Right atrium auricular region (tissue), 2 donors: ENCODE results near the gene CHD9. TPM values are rescaled to one million over a fixed set of nuclear protein-coding genes. Genes with fewer than 3 reads are reported as not detected.
A peak's percentile ranks its signal among the peaks of the same experiment; 100 is the strongest.

Source experiments
- DNase-seq: peaks from one replicate; pipeline ENCODE4 v3.0.0-alpha.2; 2019; ENCODE audit warnings: low spot score
- H3K27ac ChIP-seq, 2 donors: fragments of 200-600 bp; sonication (generic); 1 replicate in 1 of 2; 2 replicates in 1 of 2; pipeline ENCODE4 v1.5.1; 2016 to 2019
- H3K27me3 ChIP-seq, 2 donors: fragments of 200-600 bp; sonication (generic); one replicate each; pipeline versions ENCODE4 v1.5.1 to v1.6.0; 2017 to 2019
- H3K36me3 ChIP-seq: fragments of 200-600 bp; sonication (generic); one replicate; pipeline ENCODE4 v1.5.1; 2016
- H3K4me1 ChIP-seq, 2 donors: fragments of 200-600 bp; sonication (generic); one replicate each; pipeline versions ENCODE4 v1.5.1 to v1.6.0; 2017 to 2019
- H3K4me3 ChIP-seq, 2 donors: fragments of 200-600 bp; sonication (generic); 1 replicate in 1 of 2; 2 replicates in 1 of 2; pipeline ENCODE4 v1.5.1; 2017 to 2019; ENCODE audit warnings: mild to moderate bottlenecking in 1 of 2, moderate library complexity in 1 of 2
- H3K9me3 ChIP-seq, 2 donors: fragments of 200-600 bp; sonication (generic); one replicate each; pipeline ENCODE4 v1.5.1; 2019
- CTCF ChIP-seq, 2 donors: fragments of 200-600 bp; sonication (generic); IDR thresholded peaks; one replicate each; pipeline ENCODE4 v1.5.1; 2019; ENCODE audit warnings: antibody characterized with exemption in 2 of 2
- total RNA-seq, 2 donors: library from RNA; depleted of rRNA; stranded (reverse); fragments of >200 nt; gene quantifications; one replicate each; pipeline ENCODE4 v1.1.0, GENCODE V29; 2016

Gene CHD9
- total RNA-seq, 2 donors from 2014 or later: 49.8 to 54.1 TPM

GRCh38 chr16:53282975-53283946 lies 228.5 kb downstream of the CHD9 start:
- Histone ChIP-seq H3K4me3 (no peak overlapping the region), H3K27ac (no peak overlapping the region), H3K4me1 (peaks cover 0 to 5% of the 10 kb centered on the region in 2 donors), H3K36me3 (peaks cover 57% of the 10 kb centered on the region), H3K27me3 (no peaks in the 10 kb centered on the region), H3K9me3 (no peaks in the 10 kb centered on the region)
- DNase-seq: no peak
- peak in 1 of 2 donors; percentile 52 for TF ChIP-seq CTCF (IDR thresholded peaks at IDR 0.05)

GRCh38 chr16:53285236-53285635 lies 230.4 kb downstream of the CHD9 start:
- H3K4me1 ChIP-seq: peaks cover 0 to 5% of the 10 kb centered on the region in 2 donors
- H3K4me3 ChIP-seq: no peak overlapping the region
- H3K27ac ChIP-seq: no peak overlapping the region
- no peaks in the 10 kb centered on the region for H3K27me3 ChIP-seq
- H3K36me3 ChIP-seq: peaks cover 75% of the 10 kb centered on the region
- no peak for TF ChIP-seq CTCF (IDR thresholded peaks at IDR 0.05)
- no peaks in the 10 kb centered on the region for H3K9me3 ChIP-seq
- DNase-seq: no peak

- Histone ChIP-seq H3K36me3 (peaks cover 99% of the 10 kb centered on the region), H3K27ac (no peak overlapping the region)
- no peak for TF ChIP-seq CTCF (IDR thresholded peaks at IDR 0.05)
Observed at GRCh38 chr16:53290520-53290919, 235.7 kb downstream of the CHD9 start.

GRCh38 chr16:53291757-53292392 lies 237.1 kb downstream of the CHD9 start:
- no peaks in the 10 kb centered on the region for H3K27me3 ChIP-seq
- no peak for TF ChIP-seq CTCF (IDR thresholded peaks at IDR 0.05)
- no peak for DNase-seq
- peaks cover 97% of the 10 kb centered on the region for H3K36me3 ChIP-seq
- no peaks in the 10 kb centered on the region for H3K9me3 ChIP-seq
- H3K4me3 ChIP-seq: no peak overlapping the region
- no peaks in the 10 kb centered on the region for H3K4me1 ChIP-seq
- H3K27ac ChIP-seq: no peak overlapping the region

More at GRCh38 chr16:53290520-53290919, 235.7 kb downstream of the CHD9 start:
- no peak for DNase-seq
- Histone ChIP-seq H3K4me3 (no peak overlapping the region), H3K27me3 (no peaks in the 10 kb centered on the region), H3K4me1 (no peaks in the 10 kb centered on the region), H3K9me3 (no peaks in the 10 kb centered on the region)

GRCh38 chr16:53297477-53297876 lies 242.7 kb downstream of the CHD9 start:
- no peak overlapping the region for H3K27ac ChIP-seq
- DNase-seq: no peak
- no peaks in the 10 kb centered on the region for H3K4me1 ChIP-seq
- no peak overlapping the region for H3K4me3 ChIP-seq
- no peak for TF ChIP-seq CTCF (IDR thresholded peaks at IDR 0.05)
- no peaks in the 10 kb centered on the region for H3K9me3 ChIP-seq
- H3K36me3 ChIP-seq: peaks cover 77% of the 10 kb centered on the region
- no peaks in the 10 kb centered on the region for H3K27me3 ChIP-seq
